Gastroesophageal sphincter (tissue), 3 donors: ENCODE measurements around the gene CFAP92.

Experiments
- EP300 ChIP-seq: sonication (generic); formaldehyde crosslinking; IDR thresholded peaks from one replicate; pipeline ENCODE4 v1.6.1; 2017; ENCODE audit warnings: antibody characterized with exemption, mild to moderate bottlenecking
- POLR2A ChIP-seq, 2 donors: fragments of 450-650 bp; IDR thresholded peaks; one replicate each; pipeline ENCODE4 v1.6.1; 2017; ENCODE audit warnings: antibody characterized with exemption in 2 of 2, mild to moderate bottlenecking in 2 of 2, moderate library complexity in 1 of 2
- TF ChIP-seq, protein P1 (sequence below), 4 experiments: fragments of 200-600 bp in 2 of 4; fragments of 450-650 bp in 2 of 4; sonication (generic) in 1 of 4; IDR thresholded peaks; one replicate each; pipeline ENCODE4 v1.5.1; 2017 to 2019; ENCODE audit warnings: antibody characterized with exemption in 4 of 4, mild to moderate bottlenecking in 2 of 4, moderate library complexity in 2 of 4

- TF ChIP-seq, protein P1, sequence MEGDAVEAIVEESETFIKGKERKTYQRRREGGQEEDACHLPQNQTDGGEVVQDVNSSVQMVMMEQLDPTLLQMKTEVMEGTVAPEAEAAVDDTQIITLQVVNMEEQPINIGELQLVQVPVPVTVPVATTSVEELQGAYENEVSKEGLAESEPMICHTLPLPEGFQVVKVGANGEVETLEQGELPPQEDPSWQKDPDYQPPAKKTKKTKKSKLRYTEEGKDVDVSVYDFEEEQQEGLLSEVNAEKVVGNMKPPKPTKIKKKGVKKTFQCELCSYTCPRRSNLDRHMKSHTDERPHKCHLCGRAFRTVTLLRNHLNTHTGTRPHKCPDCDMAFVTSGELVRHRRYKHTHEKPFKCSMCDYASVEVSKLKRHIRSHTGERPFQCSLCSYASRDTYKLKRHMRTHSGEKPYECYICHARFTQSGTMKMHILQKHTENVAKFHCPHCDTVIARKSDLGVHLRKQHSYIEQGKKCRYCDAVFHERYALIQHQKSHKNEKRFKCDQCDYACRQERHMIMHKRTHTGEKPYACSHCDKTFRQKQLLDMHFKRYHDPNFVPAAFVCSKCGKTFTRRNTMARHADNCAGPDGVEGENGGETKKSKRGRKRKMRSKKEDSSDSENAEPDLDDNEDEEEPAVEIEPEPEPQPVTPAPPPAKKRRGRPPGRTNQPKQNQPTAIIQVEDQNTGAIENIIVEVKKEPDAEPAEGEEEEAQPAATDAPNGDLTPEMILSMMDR (IDR thresholded peaks at IDR 0.05), result no peak
- TF ChIP-seq EP300 (no peak), POLR2A (IDR thresholded peaks at IDR 0.05) (no peak)
Measured at GRCh38 chr3:129010310-129010956, 16.6 kb upstream of the CFAP92 start.
